ENCODE measurements around the gene RPN2.

Gene RPN2

GRCh38 chr20:37218976-37219375, 39.8 kb downstream of the RPN2 start:
- no peak for DNase-seq (ENCODE audit: low spot score)

GRCh38 chr20:37219751-37220668, 40.9 kb downstream of the RPN2 start:
- DNase-seq (ENCODE audit: low spot score): no peak

- no peak for DNase-seq (ENCODE audit: low spot score)
Observed at GRCh38 chr20:37220731-37221130, 41.6 kb downstream of the RPN2 start.

GRCh38 chr20:37222086-37222485, 43.0 kb downstream of the RPN2 start:
- peak; percentile 16 for DNase-seq (ENCODE audit: low spot score)

- DNase-seq (ENCODE audit: low spot score): peak; percentile 27
Observed at GRCh38 chr20:37223053-37223452, 43.9 kb downstream of the RPN2 start.

- no peak for DNase-seq (ENCODE audit: low spot score)
Observed at GRCh38 chr20:37225146-37225545, 46.0 kb downstream of the RPN2 start.

GRCh38 chr20:37226889-37227288, 47.8 kb downstream of the RPN2 start:
- DNase-seq (ENCODE audit: low spot score): no peak

- DNase-seq (ENCODE audit: low spot score): no peak
Observed at GRCh38 chr20:37228082-37228481, 49.0 kb downstream of the RPN2 start.

GRCh38 chr20:37228656-37229055, 49.5 kb downstream of the RPN2 start:
- no peak for DNase-seq (ENCODE audit: low spot score)

- DNase-seq (ENCODE audit: low spot score): no peak
Observed at GRCh38 chr20:37229357-37229756, 50.2 kb downstream of the RPN2 start.

GRCh38 chr20:37230200-37230599, 51.1 kb downstream of the RPN2 start:
- DNase-seq (ENCODE audit: low spot score): no peak

GRCh38 chr20:37231947-37232630, 53.0 kb downstream of the RPN2 start:
- DNase-seq (ENCODE audit: low spot score): no peak

- DNase-seq (ENCODE audit: low spot score): no peak
Observed at GRCh38 chr20:37233548-37234253, 54.6 kb downstream of the RPN2 start.

GRCh38 chr20:37234254-37234581, 55.1 kb downstream of the RPN2 start:
- DNase-seq (ENCODE audit: low spot score): no peak

GRCh38 chr20:37235065-37235464, 55.9 kb downstream of the RPN2 start:
- no peak for DNase-seq (ENCODE audit: low spot score)

- DNase-seq (ENCODE audit: low spot score): no peak
Observed at GRCh38 chr20:37236462-37236861, 57.3 kb downstream of the RPN2 start.

- DNase-seq (ENCODE audit: low spot score): no peak
Observed at GRCh38 chr20:37237656-37238055, 58.5 kb downstream of the RPN2 start.

GRCh38 chr20:37238426-37238825, 59.3 kb downstream of the RPN2 start:
- DNase-seq (ENCODE audit: low spot score): no peak

GRCh38 chr20:37238935-37239451, 59.9 kb downstream of the RPN2 start:
- DNase-seq (ENCODE audit: low spot score): no peak

GRCh38 chr20:37240337-37241067, 61.4 kb downstream of the RPN2 start:
- no peak for DNase-seq (ENCODE audit: low spot score)

GRCh38 chr20:37242503-37242902, 63.4 kb downstream of the RPN2 start:
- no peak for DNase-seq (ENCODE audit: low spot score)

All from putamen (tissue), 1 donor.